GM23338 (cell line): Measurements from ENCODE around the gene CDK1. TPM values are rescaled to one million over a fixed set of nuclear protein-coding genes. Genes with fewer than 3 reads are reported as not detected.

Experiments used
- ATAC-seq: fragments of 200-7000 bp; cut with Tn5 transposase; 3 replicates; pipeline ENCODE4 v1.9.1; 2020
- DNase-seq: peaks from one replicate; pipeline ENCODE4 v3.0.0-alpha.2; 2015; ENCODE audit warnings: low spot score
- H2AFZ ChIP-seq: fragments of 200-600 bp; sonication (generic); 2 replicates; pipeline ENCODE4 v1.8.0; 2016; ENCODE audit warnings: antibody characterized with exemption, mild to moderate bottlenecking, moderate library complexity
- H3F3A ChIP-seq: fragments of 200-600 bp; sonication (generic); replicated peaks from 2 replicates; pipeline ENCODE4 v1.8.0; 2017; ENCODE audit warnings: antibody characterized with exemption, mixed run types, low read depth
- H3K27ac ChIP-seq: fragments of 200-600 bp; sonication (generic); 2 replicates; pipeline ENCODE4 v1.6.1; 2016; ENCODE audit warnings: low read depth
- H3K27me3 ChIP-seq: fragments of 200-600 bp; sonication (generic); 2 replicates; pipeline ENCODE4 v1.8.0; 2016; ENCODE audit warnings: mild to moderate bottlenecking, mixed run types, moderate library complexity; ENCODE audit not compliant: insufficient read depth
- H3K36me3 ChIP-seq: fragments of 200-600 bp; sonication (generic); 2 replicates; pipeline ENCODE4 v1.8.0; 2016; ENCODE audit warnings: mild to moderate bottlenecking; ENCODE audit not compliant: insufficient read depth
- H3K4me1 ChIP-seq: fragments of 200-600 bp; sonication (generic); 2 replicates; pipeline ENCODE4 v1.8.0; 2016; ENCODE audit warnings: mild to moderate bottlenecking, moderate library complexity; ENCODE audit not compliant: insufficient read depth
- H3K4me2 ChIP-seq: fragments of 200-600 bp; sonication (generic); 2 replicates; pipeline ENCODE4 v1.7.1; 2017; ENCODE audit warnings: mixed run types
- H3K4me3 ChIP-seq: fragments of 200-600 bp; sonication (generic); 2 replicates; pipeline ENCODE4 v1.6.1; 2016; ENCODE audit warnings: mixed run types
- H3K79me2 ChIP-seq: fragments of 200-600 bp; sonication (generic); replicated peaks from 2 replicates; pipeline ENCODE4 v1.8.0; 2017; ENCODE audit warnings: mild to moderate bottlenecking; ENCODE audit not compliant: insufficient read depth
- H3K9me2 ChIP-seq: fragments of 200-600 bp; sonication (generic); 2 replicates; pipeline ENCODE4 v1.8.0; 2017; ENCODE audit not compliant: insufficient read depth
- H4K20me1 ChIP-seq: fragments of 200-600 bp; sonication (generic); replicated peaks from 2 replicates; pipeline ENCODE4 v1.8.0; 2017; ENCODE audit warnings: mild to moderate bottlenecking; ENCODE audit not compliant: insufficient read depth
- H3K27ac Mint-ChIP-seq: 2 replicates; pipeline ENCODE4 v1.8.0; 2020; ENCODE audit warnings: inconsistent platforms, mild to moderate bottlenecking, moderate library complexity, mixed read lengths
- H3K27me3 Mint-ChIP-seq: 3 replicates; pipeline ENCODE4 v1.8.0; 2022; ENCODE audit warnings: low read depth, mild to moderate bottlenecking, moderate library complexity, mixed read lengths, inconsistent platforms; ENCODE audit not compliant: insufficient read depth, poor library complexity
- H3K36me3 Mint-ChIP-seq: 3 replicates; pipeline ENCODE4 v1.8.0; 2021; ENCODE audit warnings: low read depth, mild to moderate bottlenecking, inconsistent platforms, moderate library complexity, mixed read lengths
- H3K4me1 Mint-ChIP-seq: 3 replicates; pipeline ENCODE4 v1.8.0; 2020; ENCODE audit warnings: mild to moderate bottlenecking, inconsistent platforms, mixed read lengths
- H3K4me3 Mint-ChIP-seq: 3 replicates; pipeline ENCODE4 v1.8.0; 2021; ENCODE audit warnings: moderate library complexity, mild to moderate bottlenecking, inconsistent platforms, mixed read lengths
- H3K9me3 Mint-ChIP-seq: 3 replicates; pipeline ENCODE4 v1.8.0; 2020; ENCODE audit warnings: moderate library complexity, mild to moderate bottlenecking, inconsistent platforms, mixed read lengths
- CREB1 ChIP-seq: fragments of 250-450 bp; sonication (Bioruptor Pico); IDR thresholded peaks from 2 replicates; pipeline ENCODE4 v1.5.0; 2020; ENCODE audit warnings: low read depth, mild to moderate bottlenecking, moderate library complexity
- EZH2 ChIP-seq: fragments of 200-600 bp; sonication (generic); IDR thresholded peaks from one replicate; pipeline ENCODE4 v1.8.0; 2017; ENCODE audit warnings: antibody characterized with exemption, mild to moderate bottlenecking, low read depth; ENCODE audit not compliant: unreplicated experiment
- EZH2phosphoT487 ChIP-seq: fragments of 200-600 bp; sonication (generic); IDR thresholded peaks from one replicate; pipeline ENCODE4 v1.8.1; 2018; ENCODE audit warnings: antibody characterized with exemption; ENCODE audit not compliant: unreplicated experiment
- JUNB ChIP-seq: IDR thresholded peaks from one replicate; pipeline ENCODE4 v1.6.1; 2016; ENCODE audit warnings: antibody characterized with exemption; ENCODE audit not compliant: unreplicated experiment
- NANOG ChIP-seq: IDR thresholded peaks from 2 replicates; pipeline ENCODE4 v1.6.1; 2016; ENCODE audit warnings: antibody characterized with exemption, borderline replicate concordance
- ZNF114 ChIP-seq: fragments of 250-450 bp; sonication (Bioruptor Pico); IDR thresholded peaks from 2 replicates; pipeline ENCODE4 v1.5.0; 2020; ENCODE audit warnings: mild to moderate bottlenecking, moderate library complexity
- ZNF331 ChIP-seq: fragments of 250-450 bp; sonication (Bioruptor Pico); IDR thresholded peaks from 2 replicates; pipeline ENCODE4 v1.5.0; 2020; ENCODE audit warnings: low read depth, mild to moderate bottlenecking, moderate library complexity
- polyA plus RNA-seq: library from polyadenylated mRNA; unstranded; fragments of >200 nt; fragmentation: Nextera tagmentation; extraction: Ambion mirVana; gene quantifications from 2 replicates; pipeline ENCODE4 v1.2.1, GENCODE V29; 2016
- total RNA-seq: library from RNA; depleted of rRNA; stranded (reverse); fragments of >200 nt; shearing (Covaris generic); gene quantifications from 2 replicates; pipeline ENCODE4 v1.2.3, GENCODE V29; 2014
- TF ChIP-seq, protein P1 (sequence below): fragments of 250-450 bp; sonication (Bioruptor Pico); IDR thresholded peaks from 2 replicates; pipeline ENCODE4 v1.5.0; 2020; ENCODE audit warnings: mild to moderate bottlenecking, moderate library complexity
- TF ChIP-seq, protein P2 (sequence below): IDR thresholded peaks from one replicate; pipeline ENCODE4 v1.6.1; 2018; ENCODE audit warnings: antibody characterized with exemption; ENCODE audit not compliant: unreplicated experiment

CDK1 gene
- total and polyA plus RNA-seq, 2 experiments from 2014 or later: 165 to 166 TPM

DNA sequence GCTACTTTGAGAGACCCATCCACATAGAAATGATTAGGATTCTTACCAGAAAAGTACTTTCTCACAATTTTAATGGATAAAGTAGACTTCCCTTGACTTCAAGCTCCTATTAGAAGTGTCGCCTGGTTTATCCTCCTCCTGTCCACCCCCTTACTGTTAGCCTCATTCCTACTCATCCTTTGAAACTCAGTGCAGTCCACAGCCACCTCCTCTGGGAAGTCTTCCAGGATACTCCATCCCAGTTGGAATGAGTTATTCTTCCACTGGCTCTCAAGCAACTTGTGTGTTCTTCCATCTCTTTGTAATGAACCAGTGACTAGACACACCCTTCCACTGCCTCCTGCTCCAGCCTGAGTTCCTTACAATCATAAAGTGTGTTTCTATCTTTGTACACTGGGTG lies 25.1 kb upstream of the CDK1 start (continued):
- TF ChIP-seq, protein P1, sequence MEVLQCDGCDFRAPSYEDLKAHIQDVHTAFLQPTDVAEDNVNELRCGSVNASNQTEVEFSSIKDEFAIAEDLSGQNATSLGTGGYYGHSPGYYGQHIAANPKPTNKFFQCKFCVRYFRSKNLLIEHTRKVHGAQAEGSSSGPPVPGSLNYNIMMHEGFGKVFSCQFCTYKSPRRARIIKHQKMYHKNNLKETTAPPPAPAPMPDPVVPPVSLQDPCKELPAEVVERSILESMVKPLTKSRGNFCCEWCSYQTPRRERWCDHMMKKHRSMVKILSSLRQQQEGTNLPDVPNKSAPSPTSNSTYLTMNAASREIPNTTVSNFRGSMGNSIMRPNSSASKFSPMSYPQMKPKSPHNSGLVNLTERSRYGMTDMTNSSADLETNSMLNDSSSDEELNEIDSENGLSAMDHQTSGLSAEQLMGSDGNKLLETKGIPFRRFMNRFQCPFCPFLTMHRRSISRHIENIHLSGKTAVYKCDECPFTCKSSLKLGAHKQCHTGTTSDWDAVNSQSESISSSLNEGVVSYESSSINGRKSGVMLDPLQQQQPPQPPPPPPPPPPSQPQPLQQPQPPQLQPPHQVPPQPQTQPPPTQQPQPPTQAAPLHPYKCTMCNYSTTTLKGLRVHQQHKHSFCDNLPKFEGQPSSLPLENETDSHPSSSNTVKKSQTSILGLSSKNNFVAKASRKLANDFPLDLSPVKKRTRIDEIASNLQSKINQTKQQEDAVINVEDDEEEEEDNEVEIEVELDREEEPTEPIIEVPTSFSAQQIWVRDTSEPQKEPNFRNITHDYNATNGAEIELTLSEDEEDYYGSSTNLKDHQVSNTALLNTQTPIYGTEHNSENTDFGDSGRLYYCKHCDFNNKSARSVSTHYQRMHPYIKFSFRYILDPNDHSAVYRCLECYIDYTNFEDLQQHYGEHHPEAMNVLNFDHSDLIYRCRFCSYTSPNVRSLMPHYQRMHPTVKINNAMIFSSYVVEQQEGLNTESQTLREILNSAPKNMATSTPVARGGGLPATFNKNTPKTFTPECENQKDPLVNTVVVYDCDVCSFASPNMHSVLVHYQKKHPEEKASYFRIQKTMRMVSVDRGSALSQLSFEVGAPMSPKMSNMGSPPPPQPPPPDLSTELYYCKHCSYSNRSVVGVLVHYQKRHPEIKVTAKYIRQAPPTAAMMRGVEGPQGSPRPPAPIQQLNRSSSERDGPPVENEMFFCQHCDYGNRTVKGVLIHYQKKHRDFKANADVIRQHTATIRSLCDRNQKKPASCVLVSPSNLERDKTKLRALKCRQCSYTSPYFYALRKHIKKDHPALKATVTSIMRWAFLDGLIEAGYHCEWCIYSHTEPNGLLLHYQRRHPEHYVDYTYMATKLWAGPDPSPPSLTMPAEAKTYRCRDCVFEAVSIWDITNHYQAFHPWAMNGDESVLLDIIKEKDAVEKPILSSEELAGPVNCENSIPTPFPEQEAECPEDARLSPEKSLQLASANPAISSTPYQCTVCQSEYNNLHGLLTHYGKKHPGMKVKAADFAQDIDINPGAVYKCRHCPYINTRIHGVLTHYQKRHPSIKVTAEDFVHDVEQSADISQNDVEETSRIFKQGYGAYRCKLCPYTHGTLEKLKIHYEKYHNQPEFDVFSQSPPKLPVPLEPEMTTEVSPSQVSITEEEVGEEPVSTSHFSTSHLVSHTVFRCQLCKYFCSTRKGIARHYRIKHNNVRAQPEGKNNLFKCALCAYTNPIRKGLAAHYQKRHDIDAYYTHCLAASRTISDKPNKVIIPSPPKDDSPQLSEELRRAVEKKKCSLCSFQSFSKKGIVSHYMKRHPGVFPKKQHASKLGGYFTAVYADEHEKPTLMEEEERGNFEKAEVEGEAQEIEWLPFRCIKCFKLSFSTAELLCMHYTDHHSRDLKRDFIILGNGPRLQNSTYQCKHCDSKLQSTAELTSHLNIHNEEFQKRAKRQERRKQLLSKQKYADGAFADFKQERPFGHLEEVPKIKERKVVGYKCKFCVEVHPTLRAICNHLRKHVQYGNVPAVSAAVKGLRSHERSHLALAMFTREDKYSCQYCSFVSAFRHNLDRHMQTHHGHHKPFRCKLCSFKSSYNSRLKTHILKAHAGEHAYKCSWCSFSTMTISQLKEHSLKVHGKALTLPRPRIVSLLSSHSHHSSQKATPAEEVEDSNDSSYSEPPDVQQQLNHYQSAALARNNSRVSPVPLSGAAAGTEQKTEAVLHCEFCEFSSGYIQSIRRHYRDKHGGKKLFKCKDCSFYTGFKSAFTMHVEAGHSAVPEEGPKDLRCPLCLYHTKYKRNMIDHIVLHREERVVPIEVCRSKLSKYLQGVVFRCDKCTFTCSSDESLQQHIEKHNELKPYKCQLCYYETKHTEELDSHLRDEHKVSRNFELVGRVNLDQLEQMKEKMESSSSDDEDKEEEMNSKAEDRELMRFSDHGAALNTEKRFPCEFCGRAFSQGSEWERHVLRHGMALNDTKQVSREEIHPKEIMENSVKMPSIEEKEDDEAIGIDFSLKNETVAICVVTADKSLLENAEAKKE (CRISPR knock-in tag): no peak
- no peak for TF ChIP-seq JUNB

DNA sequence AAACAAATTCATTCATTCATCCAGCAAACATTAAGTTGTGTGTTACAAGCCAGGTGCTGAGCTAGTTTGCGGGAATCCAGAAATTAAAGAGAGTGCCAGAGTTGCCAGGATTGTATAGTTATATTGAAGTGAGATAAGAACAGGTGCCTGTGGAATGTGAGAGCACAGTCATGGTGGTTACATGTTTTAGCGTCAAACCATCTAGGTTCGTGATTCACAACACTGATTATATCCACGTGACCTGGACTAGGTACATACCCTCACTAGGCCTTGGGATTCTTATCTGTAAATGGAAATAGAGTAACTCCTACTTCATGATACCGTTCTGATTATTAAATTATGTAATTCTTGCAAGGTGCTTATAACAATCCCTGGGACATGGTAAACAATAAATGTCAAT lies 24.5 kb upstream of the CDK1 start:
- ATAC-seq (no peak), DNase-seq (no peak)

More for the DNA sequence above, 24.5 kb upstream of the CDK1 start:
- Histone ChIP-seq H3K36me3 (no peaks in the 10 kb centered on the region), H4K20me1 (no peaks in the 10 kb centered on the region), H3K4me2 (no peak overlapping the region), H3K79me2 (no peaks in the 10 kb centered on the region), H3K27ac (no peak overlapping the region), H3K4me1 (peaks cover 8% of the 10 kb centered on the region), H3F3A (no peaks in the 10 kb centered on the region), H3K27me3 (no peaks in the 10 kb centered on the region), H2AFZ (no peak overlapping the region), H3K4me3 (no peak overlapping the region), H3K9me2 (no peaks in the 10 kb centered on the region)
- no peak for TF ChIP-seq ZNF331 (CRISPR knock-in tag)
- no peak for TF ChIP-seq EZH2
- no peak for TF ChIP-seq NANOG
- TF ChIP-seq ZNF114 (CRISPR knock-in tag): no peak
- TF ChIP-seq, protein P2, sequence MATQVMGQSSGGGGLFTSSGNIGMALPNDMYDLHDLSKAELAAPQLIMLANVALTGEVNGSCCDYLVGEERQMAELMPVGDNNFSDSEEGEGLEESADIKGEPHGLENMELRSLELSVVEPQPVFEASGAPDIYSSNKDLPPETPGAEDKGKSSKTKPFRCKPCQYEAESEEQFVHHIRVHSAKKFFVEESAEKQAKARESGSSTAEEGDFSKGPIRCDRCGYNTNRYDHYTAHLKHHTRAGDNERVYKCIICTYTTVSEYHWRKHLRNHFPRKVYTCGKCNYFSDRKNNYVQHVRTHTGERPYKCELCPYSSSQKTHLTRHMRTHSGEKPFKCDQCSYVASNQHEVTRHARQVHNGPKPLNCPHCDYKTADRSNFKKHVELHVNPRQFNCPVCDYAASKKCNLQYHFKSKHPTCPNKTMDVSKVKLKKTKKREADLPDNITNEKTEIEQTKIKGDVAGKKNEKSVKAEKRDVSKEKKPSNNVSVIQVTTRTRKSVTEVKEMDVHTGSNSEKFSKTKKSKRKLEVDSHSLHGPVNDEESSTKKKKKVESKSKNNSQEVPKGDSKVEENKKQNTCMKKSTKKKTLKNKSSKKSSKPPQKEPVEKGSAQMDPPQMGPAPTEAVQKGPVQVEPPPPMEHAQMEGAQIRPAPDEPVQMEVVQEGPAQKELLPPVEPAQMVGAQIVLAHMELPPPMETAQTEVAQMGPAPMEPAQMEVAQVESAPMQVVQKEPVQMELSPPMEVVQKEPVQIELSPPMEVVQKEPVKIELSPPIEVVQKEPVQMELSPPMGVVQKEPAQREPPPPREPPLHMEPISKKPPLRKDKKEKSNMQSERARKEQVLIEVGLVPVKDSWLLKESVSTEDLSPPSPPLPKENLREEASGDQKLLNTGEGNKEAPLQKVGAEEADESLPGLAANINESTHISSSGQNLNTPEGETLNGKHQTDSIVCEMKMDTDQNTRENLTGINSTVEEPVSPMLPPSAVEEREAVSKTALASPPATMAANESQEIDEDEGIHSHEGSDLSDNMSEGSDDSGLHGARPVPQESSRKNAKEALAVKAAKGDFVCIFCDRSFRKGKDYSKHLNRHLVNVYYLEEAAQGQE: no peak
- no peak for TF ChIP-seq EZH2phosphoT487
- TF ChIP-seq CREB1 (CRISPR knock-in tag): no peak
- Mint-ChIP-seq H3K4me3 (no peak overlapping the region), H3K27me3 (no peaks in the 10 kb centered on the region), H3K27ac (no peak overlapping the region), H3K9me3 (no peaks in the 10 kb centered on the region), H3K36me3 (no peaks in the 10 kb centered on the region; the same call in 2 of the 3 replicates), H3K4me1 (peaks cover 11% of the 10 kb centered on the region; the same call in 2 of the 3 replicates)
